Neural cell (in vitro differentiated cells): ENCODE data around the gene ALK. TPM values are rescaled to one million over a fixed set of nuclear protein-coding genes. Genes with fewer than 3 reads are reported as not detected.

Experiments
- H2AFZ ChIP-seq: fragments of 200-600, 300-800 bp; sonication (generic), shearing (Covaris generic); 2 replicates; pipeline ENCODE4 v1.6.0; 2014; ENCODE audit warnings: low read depth, mild to moderate bottlenecking, antibody characterized with exemption, low read length, moderate library complexity
- H3F3A ChIP-seq: fragments of 200-600 bp; shearing (Covaris generic); 2 replicates; pipeline ENCODE4 v1.6.1; 2016; ENCODE audit warnings: mild to moderate bottlenecking, moderate library complexity, mixed read lengths, antibody characterized with exemption, low read length; ENCODE audit not compliant: insufficient read depth, poor library complexity, severe bottlenecking
- H3K27ac ChIP-seq: fragments of 200-600, 300-800 bp; sonication (generic), shearing (Covaris generic); 2 replicates; pipeline ENCODE4 v1.5.1; 2014; ENCODE audit warnings: mild to moderate bottlenecking, low read length, moderate library complexity
- H3K27me3 ChIP-seq: fragments of 300-800, 200-600 bp; sonication (generic), shearing (Covaris generic); 2 replicates; pipeline ENCODE4 v1.6.0; 2014; ENCODE audit warnings: mild to moderate bottlenecking, low read depth, low read length, moderate library complexity; ENCODE audit not compliant: insufficient read depth
- H3K36me3 ChIP-seq: fragments of 300-800, 200-600 bp; sonication (generic), shearing (Covaris generic); 2 replicates; pipeline ENCODE4 v1.5.1; 2014; ENCODE audit warnings: mild to moderate bottlenecking, antibody characterized with exemption, low read length, moderate library complexity; ENCODE audit not compliant: insufficient read depth
- H3K4me2 ChIP-seq: fragments of 300-800, 200-600 bp; sonication (generic), shearing (Covaris generic); 2 replicates; pipeline ENCODE4 v1.6.0; 2014; ENCODE audit warnings: mild to moderate bottlenecking, low read length
- H3K4me3 ChIP-seq: fragments of 300-800, 200-600 bp; sonication (generic), shearing (Covaris generic); 2 replicates; pipeline ENCODE4 v1.5.1; 2014; ENCODE audit warnings: mild to moderate bottlenecking, low read length, moderate library complexity
- H3K79me2 ChIP-seq: fragments of 200-600 bp; shearing (Covaris generic); replicated peaks from 2 replicates; pipeline ENCODE4 v1.6.0; 2014; ENCODE audit warnings: mild to moderate bottlenecking, low read length, moderate library complexity; ENCODE audit not compliant: insufficient read depth
- H3K9ac ChIP-seq: fragments of 300-800, 200-600 bp; sonication (generic), shearing (Covaris generic); 2 replicates; pipeline ENCODE4 v1.6.1; 2016; ENCODE audit warnings: mild to moderate bottlenecking, low read length, mixed read lengths
- H3K9me2 ChIP-seq: fragments of 200-600 bp; shearing (Covaris generic); 2 replicates; pipeline ENCODE4 v1.6.1; 2016; ENCODE audit warnings: mild to moderate bottlenecking, low read length, mixed read lengths; ENCODE audit not compliant: insufficient read depth
- H3K9me3 ChIP-seq: fragments of 200-600, 300-800 bp; sonication (generic), shearing (Covaris generic); 2 replicates; pipeline ENCODE4 v1.6.1; 2016; ENCODE audit warnings: mild to moderate bottlenecking, mixed run types, low read length, moderate library complexity, mixed read lengths
- H4K20me1 ChIP-seq: fragments of 200-600 bp; shearing (Covaris generic); 2 replicates; pipeline ENCODE4 v1.6.1; 2016; ENCODE audit warnings: mild to moderate bottlenecking, mixed run types; ENCODE audit not compliant: insufficient read depth
- EP300 ChIP-seq: fragments of 450-650 bp; conservative IDR thresholded peaks from 2 replicates; pipeline ENCODE4 v1.6.1; 2014; ENCODE audit warnings: antibody characterized with exemption, mild to moderate bottlenecking, moderate library complexity; ENCODE audit not compliant: poor library complexity, severe bottlenecking
- EZH2 ChIP-seq: fragments of 200-600, 300-800 bp; shearing (Covaris generic), sonication (generic); IDR thresholded peaks from 2 replicates; pipeline ENCODE4 v1.6.1; 2014; ENCODE audit warnings: antibody characterized with exemption, low read length, borderline replicate concordance, mild to moderate bottlenecking; ENCODE audit not compliant: insufficient read depth, poor library complexity, severe bottlenecking
- MXI1 ChIP-seq: fragments of 450-650 bp; conservative IDR thresholded peaks from 2 replicates; pipeline ENCODE4 v1.6.1; 2014; ENCODE audit warnings: antibody characterized with exemption, mild to moderate bottlenecking; ENCODE audit not compliant: poor library complexity, severe bottlenecking
- POLR2AphosphoS5 ChIP-seq: IDR thresholded peaks from 2 replicates; pipeline ENCODE4 v1.6.1; 2012
- RAD21 ChIP-seq: fragments of 450-650 bp; conservative IDR thresholded peaks from 2 replicates; pipeline ENCODE4 v1.6.1; 2014; ENCODE audit warnings: antibody characterized with exemption, mild to moderate bottlenecking, moderate library complexity
- SMC3 ChIP-seq: fragments of 450-650 bp; conservative IDR thresholded peaks from 2 replicates; pipeline ENCODE4 v1.6.1; 2014; ENCODE audit warnings: antibody characterized with exemption, mild to moderate bottlenecking, moderate library complexity; ENCODE audit not compliant: poor library complexity
- TAF1 ChIP-seq: IDR thresholded peaks from 2 replicates; pipeline ENCODE4 v1.6.1; 2012; ENCODE audit warnings: low read depth
- polyA plus RNA-seq: library from polyadenylated mRNA; depleted of rRNA; stranded (reverse); fragments of >200 nt; gene quantifications from 2 replicates; pipeline ENCODE4 v1.2.3, GENCODE V29; 2014
- TF ChIP-seq, protein P1 (sequence below): fragments of 450-650 bp; IDR thresholded peaks from 2 replicates; pipeline ENCODE4 v1.5.1; 2014; ENCODE audit warnings: antibody characterized with exemption, mild to moderate bottlenecking, moderate library complexity; ENCODE audit not compliant: poor library complexity, severe bottlenecking
- TF ChIP-seq, protein P2 (sequence below): IDR thresholded peaks from 2 replicates; pipeline ENCODE4 v1.6.1; 2012; ENCODE audit warnings: borderline replicate concordance

The ALK gene
- polyA plus RNA-seq, 1 donor from 2014 or later, result 7.1 TPM

DNA sequence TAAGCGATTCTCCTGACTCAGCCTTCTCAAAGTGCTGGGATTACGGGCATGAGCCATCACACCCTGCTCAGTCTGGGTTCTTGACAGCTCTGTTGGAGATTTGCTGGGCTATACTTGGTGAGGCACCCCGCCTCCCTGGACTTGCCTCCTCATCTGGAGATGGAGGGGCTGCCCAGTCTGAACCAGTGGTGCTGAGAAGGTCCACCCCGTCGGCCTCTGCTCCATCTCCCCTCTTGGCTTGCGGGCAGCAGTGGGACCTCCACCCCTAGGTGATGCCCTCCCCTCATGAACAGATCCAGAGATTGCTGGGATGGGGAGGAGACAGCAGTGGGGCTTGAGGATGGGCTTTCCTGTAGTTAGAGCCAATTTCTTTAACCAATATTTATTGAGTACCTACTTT lies 685.3 kb downstream of the ALK start:
- Histone ChIP-seq H3F3A (no peaks in the 10 kb centered on the region), H3K9ac (no peak overlapping the region), H3K9me2 (no peaks in the 10 kb centered on the region), H3K79me2 (no peaks in the 10 kb centered on the region), H2AFZ (no peak overlapping the region), H3K27ac (no peak overlapping the region), H3K4me3 (no peak overlapping the region), H3K9me3 (no peaks in the 10 kb centered on the region), H3K4me2 (no peak overlapping the region), H3K36me3 (no peaks in the 10 kb centered on the region), H3K27me3 (no peaks in the 10 kb centered on the region), H4K20me1 (no peaks in the 10 kb centered on the region)
- TF ChIP-seq, protein P1, sequence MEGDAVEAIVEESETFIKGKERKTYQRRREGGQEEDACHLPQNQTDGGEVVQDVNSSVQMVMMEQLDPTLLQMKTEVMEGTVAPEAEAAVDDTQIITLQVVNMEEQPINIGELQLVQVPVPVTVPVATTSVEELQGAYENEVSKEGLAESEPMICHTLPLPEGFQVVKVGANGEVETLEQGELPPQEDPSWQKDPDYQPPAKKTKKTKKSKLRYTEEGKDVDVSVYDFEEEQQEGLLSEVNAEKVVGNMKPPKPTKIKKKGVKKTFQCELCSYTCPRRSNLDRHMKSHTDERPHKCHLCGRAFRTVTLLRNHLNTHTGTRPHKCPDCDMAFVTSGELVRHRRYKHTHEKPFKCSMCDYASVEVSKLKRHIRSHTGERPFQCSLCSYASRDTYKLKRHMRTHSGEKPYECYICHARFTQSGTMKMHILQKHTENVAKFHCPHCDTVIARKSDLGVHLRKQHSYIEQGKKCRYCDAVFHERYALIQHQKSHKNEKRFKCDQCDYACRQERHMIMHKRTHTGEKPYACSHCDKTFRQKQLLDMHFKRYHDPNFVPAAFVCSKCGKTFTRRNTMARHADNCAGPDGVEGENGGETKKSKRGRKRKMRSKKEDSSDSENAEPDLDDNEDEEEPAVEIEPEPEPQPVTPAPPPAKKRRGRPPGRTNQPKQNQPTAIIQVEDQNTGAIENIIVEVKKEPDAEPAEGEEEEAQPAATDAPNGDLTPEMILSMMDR, result no peak
- TF ChIP-seq RAD21 (no peak), EZH2 (no peak), POLR2AphosphoS5 (no peak), TAF1 (no peak)
- TF ChIP-seq, protein P2, sequence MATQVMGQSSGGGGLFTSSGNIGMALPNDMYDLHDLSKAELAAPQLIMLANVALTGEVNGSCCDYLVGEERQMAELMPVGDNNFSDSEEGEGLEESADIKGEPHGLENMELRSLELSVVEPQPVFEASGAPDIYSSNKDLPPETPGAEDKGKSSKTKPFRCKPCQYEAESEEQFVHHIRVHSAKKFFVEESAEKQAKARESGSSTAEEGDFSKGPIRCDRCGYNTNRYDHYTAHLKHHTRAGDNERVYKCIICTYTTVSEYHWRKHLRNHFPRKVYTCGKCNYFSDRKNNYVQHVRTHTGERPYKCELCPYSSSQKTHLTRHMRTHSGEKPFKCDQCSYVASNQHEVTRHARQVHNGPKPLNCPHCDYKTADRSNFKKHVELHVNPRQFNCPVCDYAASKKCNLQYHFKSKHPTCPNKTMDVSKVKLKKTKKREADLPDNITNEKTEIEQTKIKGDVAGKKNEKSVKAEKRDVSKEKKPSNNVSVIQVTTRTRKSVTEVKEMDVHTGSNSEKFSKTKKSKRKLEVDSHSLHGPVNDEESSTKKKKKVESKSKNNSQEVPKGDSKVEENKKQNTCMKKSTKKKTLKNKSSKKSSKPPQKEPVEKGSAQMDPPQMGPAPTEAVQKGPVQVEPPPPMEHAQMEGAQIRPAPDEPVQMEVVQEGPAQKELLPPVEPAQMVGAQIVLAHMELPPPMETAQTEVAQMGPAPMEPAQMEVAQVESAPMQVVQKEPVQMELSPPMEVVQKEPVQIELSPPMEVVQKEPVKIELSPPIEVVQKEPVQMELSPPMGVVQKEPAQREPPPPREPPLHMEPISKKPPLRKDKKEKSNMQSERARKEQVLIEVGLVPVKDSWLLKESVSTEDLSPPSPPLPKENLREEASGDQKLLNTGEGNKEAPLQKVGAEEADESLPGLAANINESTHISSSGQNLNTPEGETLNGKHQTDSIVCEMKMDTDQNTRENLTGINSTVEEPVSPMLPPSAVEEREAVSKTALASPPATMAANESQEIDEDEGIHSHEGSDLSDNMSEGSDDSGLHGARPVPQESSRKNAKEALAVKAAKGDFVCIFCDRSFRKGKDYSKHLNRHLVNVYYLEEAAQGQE, result no peak

DNA sequence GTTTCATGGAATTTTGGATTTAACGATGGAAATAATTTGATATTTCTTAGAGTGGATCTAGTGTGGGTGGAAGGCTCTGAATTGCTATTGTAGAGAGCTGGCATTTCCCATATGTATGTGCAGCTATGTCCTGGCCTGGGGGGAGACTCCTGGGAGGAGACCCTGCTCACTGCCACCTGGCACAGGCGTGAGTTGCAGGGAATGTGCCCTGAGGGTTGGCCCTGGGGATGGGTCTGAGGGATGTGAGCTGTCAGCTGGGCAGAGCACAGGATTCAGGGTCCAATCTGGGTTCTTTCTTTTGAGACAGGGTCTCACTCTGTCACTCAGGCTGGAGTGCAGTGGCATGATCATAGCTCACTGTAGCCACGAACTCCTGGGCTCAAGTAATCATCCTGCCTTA lies 686.0 kb downstream of the ALK start:
- Histone ChIP-seq H3K4me2 (no peak overlapping the region), H3K27ac (no peak overlapping the region), H4K20me1 (no peaks in the 10 kb centered on the region), H3K27me3 (no peaks in the 10 kb centered on the region), H2AFZ (no peak overlapping the region), H3K79me2 (no peaks in the 10 kb centered on the region), H3K9me3 (no peaks in the 10 kb centered on the region), H3K9ac (no peak overlapping the region), H3F3A (no peaks in the 10 kb centered on the region), H3K36me3 (no peaks in the 10 kb centered on the region), H3K9me2 (no peaks in the 10 kb centered on the region), H3K4me3 (no peak overlapping the region)
- no peak for TF ChIP-seq TAF1
- TF ChIP-seq POLR2AphosphoS5, result no peak
- TF ChIP-seq, protein P2, result no peak
- TF ChIP-seq MXI1, result no peak
- TF ChIP-seq, protein P1, result no peak
- no peak for TF ChIP-seq EZH2
- no peak for TF ChIP-seq SMC3
- no peak for TF ChIP-seq RAD21
- no peak for TF ChIP-seq EP300
